Measurements from ENCODE around the gene MYDGF. TPM values are rescaled to one million over a fixed set of nuclear protein-coding genes. Genes with fewer than 3 reads are reported as not detected.

Gene MYDGF
- polyA plus RNA-seq, 1 donor from 2014 or later = 73.2 TPM

DNA sequence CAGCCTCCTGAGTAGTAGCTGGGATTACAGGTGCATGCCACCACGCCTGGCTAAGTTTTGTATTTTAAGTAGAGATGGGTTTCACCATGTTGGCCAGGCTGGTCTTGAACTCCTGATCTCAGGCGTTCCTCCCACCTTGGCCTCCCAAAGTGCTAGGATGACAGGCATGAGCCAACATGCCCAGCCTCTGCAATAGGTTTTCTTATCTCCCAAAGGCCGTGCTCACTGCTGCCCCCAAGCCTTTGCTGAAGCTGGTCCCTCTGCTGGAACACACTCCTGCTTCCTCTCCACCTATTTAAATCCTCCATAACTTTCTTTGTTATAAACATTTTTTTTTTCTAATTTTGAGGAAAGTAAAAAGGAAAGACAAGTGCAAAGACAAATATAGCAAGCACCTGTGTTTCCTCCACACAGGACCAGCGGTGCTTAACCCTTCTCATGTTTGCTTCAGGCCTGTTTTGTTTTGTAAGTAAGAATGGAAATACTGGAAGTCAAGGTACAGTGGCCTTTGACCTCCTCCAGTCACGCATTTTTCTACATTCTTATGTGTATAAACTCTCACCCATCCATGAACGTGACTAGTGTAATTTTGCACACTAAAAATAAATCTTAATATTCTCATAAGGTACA, 45.3 kb downstream of the MYDGF start:
- no peaks in the 10 kb centered on the region for H3F3A ChIP-seq (ENCODE audit: insufficient read depth, low read length, poor library complexity, severe bottlenecking)
- H3K9ac ChIP-seq (ENCODE audit: low read length) = no peak overlapping the region
- no peak overlapping the region for H3K4me2 ChIP-seq (ENCODE audit: low read length)
- H3K27ac ChIP-seq (ENCODE audit: low read length) = no peak overlapping the region
- no peaks in the 10 kb centered on the region for H3K79me2 ChIP-seq (replicated peaks; ENCODE audit: insufficient read depth, low read length)
- H2AFZ ChIP-seq (ENCODE audit: low read depth, low read length) = no peak overlapping the region
- no peaks in the 10 kb centered on the region for H3K27me3 ChIP-seq (ENCODE audit: insufficient read depth, low read depth, low read length)
- no peaks in the 10 kb centered on the region for H3K9me3 ChIP-seq (ENCODE audit: low read length)
- TF ChIP-seq SMC3 (conservative IDR thresholded peaks at IDR 0.05; ENCODE audit: poor library complexity) (no peak), MXI1 (conservative IDR thresholded peaks at IDR 0.05; ENCODE audit: poor library complexity, severe bottlenecking) (no peak)
- H3K9me2 ChIP-seq (ENCODE audit: insufficient read depth, low read length) = no peaks in the 10 kb centered on the region
- no peaks in the 10 kb centered on the region for H4K20me1 ChIP-seq (ENCODE audit: insufficient read depth)
- H3K36me3 ChIP-seq (ENCODE audit: insufficient read depth, low read length) = no peaks in the 10 kb centered on the region
- no peak overlapping the region for H3K4me3 ChIP-seq (ENCODE audit: low read length)

DNA sequence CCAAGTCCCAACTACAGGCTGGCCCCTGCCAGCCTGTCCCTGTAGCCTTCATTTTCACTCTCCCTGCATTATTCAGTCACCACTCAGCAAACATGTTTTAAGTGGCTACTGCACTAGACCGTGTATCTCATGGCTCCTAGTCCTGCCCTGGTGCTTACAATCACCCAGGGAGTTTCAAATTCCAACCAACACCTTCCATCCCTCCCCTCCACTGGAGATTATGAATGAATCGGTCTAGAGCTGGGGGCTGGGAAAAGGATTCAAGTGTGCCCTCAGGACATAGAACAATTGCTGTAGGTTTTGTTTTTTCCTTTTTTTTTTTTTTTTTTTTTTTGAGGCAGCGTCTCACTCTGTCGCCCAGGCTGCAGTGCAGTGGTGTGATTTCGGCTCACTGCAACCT, 45.8 kb downstream of the MYDGF start:
- Histone ChIP-seq H3K4me2 (ENCODE audit: low read length) (no peak overlapping the region), H3K4me3 (ENCODE audit: low read length) (no peak overlapping the region), H3K9me3 (ENCODE audit: low read length) (no peaks in the 10 kb centered on the region), H3K36me3 (ENCODE audit: insufficient read depth, low read length) (no peaks in the 10 kb centered on the region), H3F3A (ENCODE audit: insufficient read depth, low read length, poor library complexity, severe bottlenecking) (no peaks in the 10 kb centered on the region), H3K79me2 (replicated peaks; ENCODE audit: insufficient read depth, low read length) (no peaks in the 10 kb centered on the region), H2AFZ (ENCODE audit: low read depth, low read length) (no peak overlapping the region), H3K9me2 (ENCODE audit: insufficient read depth, low read length) (no peaks in the 10 kb centered on the region), H4K20me1 (ENCODE audit: insufficient read depth) (no peaks in the 10 kb centered on the region), H3K27me3 (ENCODE audit: insufficient read depth, low read depth, low read length) (no peaks in the 10 kb centered on the region), H3K27ac (ENCODE audit: low read length) (no peak overlapping the region), H3K9ac (ENCODE audit: low read length) (no peak overlapping the region)
- TF ChIP-seq, protein P1, sequence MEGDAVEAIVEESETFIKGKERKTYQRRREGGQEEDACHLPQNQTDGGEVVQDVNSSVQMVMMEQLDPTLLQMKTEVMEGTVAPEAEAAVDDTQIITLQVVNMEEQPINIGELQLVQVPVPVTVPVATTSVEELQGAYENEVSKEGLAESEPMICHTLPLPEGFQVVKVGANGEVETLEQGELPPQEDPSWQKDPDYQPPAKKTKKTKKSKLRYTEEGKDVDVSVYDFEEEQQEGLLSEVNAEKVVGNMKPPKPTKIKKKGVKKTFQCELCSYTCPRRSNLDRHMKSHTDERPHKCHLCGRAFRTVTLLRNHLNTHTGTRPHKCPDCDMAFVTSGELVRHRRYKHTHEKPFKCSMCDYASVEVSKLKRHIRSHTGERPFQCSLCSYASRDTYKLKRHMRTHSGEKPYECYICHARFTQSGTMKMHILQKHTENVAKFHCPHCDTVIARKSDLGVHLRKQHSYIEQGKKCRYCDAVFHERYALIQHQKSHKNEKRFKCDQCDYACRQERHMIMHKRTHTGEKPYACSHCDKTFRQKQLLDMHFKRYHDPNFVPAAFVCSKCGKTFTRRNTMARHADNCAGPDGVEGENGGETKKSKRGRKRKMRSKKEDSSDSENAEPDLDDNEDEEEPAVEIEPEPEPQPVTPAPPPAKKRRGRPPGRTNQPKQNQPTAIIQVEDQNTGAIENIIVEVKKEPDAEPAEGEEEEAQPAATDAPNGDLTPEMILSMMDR (IDR thresholded peaks at IDR 0.05; ENCODE audit: poor library complexity, severe bottlenecking) = no peak
- no peak for TF ChIP-seq POLR2AphosphoS5 (IDR thresholded peaks at IDR 0.05)
- TF ChIP-seq, protein P2, sequence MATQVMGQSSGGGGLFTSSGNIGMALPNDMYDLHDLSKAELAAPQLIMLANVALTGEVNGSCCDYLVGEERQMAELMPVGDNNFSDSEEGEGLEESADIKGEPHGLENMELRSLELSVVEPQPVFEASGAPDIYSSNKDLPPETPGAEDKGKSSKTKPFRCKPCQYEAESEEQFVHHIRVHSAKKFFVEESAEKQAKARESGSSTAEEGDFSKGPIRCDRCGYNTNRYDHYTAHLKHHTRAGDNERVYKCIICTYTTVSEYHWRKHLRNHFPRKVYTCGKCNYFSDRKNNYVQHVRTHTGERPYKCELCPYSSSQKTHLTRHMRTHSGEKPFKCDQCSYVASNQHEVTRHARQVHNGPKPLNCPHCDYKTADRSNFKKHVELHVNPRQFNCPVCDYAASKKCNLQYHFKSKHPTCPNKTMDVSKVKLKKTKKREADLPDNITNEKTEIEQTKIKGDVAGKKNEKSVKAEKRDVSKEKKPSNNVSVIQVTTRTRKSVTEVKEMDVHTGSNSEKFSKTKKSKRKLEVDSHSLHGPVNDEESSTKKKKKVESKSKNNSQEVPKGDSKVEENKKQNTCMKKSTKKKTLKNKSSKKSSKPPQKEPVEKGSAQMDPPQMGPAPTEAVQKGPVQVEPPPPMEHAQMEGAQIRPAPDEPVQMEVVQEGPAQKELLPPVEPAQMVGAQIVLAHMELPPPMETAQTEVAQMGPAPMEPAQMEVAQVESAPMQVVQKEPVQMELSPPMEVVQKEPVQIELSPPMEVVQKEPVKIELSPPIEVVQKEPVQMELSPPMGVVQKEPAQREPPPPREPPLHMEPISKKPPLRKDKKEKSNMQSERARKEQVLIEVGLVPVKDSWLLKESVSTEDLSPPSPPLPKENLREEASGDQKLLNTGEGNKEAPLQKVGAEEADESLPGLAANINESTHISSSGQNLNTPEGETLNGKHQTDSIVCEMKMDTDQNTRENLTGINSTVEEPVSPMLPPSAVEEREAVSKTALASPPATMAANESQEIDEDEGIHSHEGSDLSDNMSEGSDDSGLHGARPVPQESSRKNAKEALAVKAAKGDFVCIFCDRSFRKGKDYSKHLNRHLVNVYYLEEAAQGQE (IDR thresholded peaks at IDR 0.05; ENCODE audit: borderline replicate concordance) = no peak
- TF ChIP-seq EP300 (conservative IDR thresholded peaks at IDR 0.05; ENCODE audit: poor library complexity, severe bottlenecking) = no peak
- no peak for TF ChIP-seq TAF1 (IDR thresholded peaks at IDR 0.05; ENCODE audit: low read depth)
- no peak for TF ChIP-seq EZH2 (IDR thresholded peaks at IDR 0.05; ENCODE audit: borderline replicate concordance, insufficient read depth, low read length, poor library complexity, severe bottlenecking)
- no peak for TF ChIP-seq SMC3 (conservative IDR thresholded peaks at IDR 0.05; ENCODE audit: poor library complexity)
- TF ChIP-seq MXI1 (conservative IDR thresholded peaks at IDR 0.05; ENCODE audit: poor library complexity, severe bottlenecking) = no peak
- TF ChIP-seq RAD21 (conservative IDR thresholded peaks at IDR 0.05) = no peak
